Measurements from ENCODE around the gene MTA3.
"Not testable (repeated sequence)": the region's sequence is repeated elsewhere in the genome, so short reads cannot be mapped to it uniquely, and the experiment has no call there.

The MTA3 gene

GRCh38 chr2:42613281-42614064, 45.0 kb downstream of the MTA3 start:
- no peaks in the 10 kb centered on the region for H3K27me3 ChIP-seq (ENCODE audit: control insufficient read depth, insufficient read depth, low read length)
- H3K4me1 ChIP-seq = no peaks in the 10 kb centered on the region
- H2AFZ ChIP-seq = no peak overlapping the region
- H3K4me2 ChIP-seq (ENCODE audit: low read length) = no peak overlapping the region
- TF ChIP-seq CTCF (IDR thresholded peaks at IDR 0.05) = no peak
- no peak overlapping the region for H3K9ac ChIP-seq
- H3K79me2 ChIP-seq = no peaks in the 10 kb centered on the region
- no peak overlapping the region for H3K4me3 ChIP-seq (ENCODE audit: low read depth, low read length)
- H3K27ac ChIP-seq = no peak overlapping the region
- H3K36me3 ChIP-seq (ENCODE audit: control insufficient read depth, insufficient read depth, low read length) = no peaks in the 10 kb centered on the region
- H3K9me3 ChIP-seq (ENCODE audit: control insufficient read depth, low read length) = no peaks in the 10 kb centered on the region

DNA sequence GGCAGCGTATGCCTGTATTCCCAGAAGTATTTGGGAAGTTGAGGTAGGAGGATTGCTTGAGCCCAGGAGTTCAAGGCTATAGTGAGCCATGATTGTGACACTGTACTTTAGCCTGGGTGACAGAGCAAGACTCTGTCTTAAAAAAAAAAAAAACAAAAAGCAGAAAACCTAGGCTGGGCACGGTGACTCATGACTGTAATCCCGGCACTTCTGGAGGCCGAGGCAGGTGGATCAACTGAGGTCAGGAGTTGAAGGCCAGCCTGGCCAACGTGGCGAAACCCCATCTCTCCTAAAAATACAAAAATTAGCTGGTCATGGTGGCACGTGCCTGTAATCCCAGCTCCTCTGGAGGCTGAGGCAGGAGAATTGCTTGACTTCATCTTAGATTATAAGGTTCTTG, 46.4 kb downstream of the MTA3 start:
- no peak overlapping the region for H2AFZ ChIP-seq
- peaks cover 3% of the 10 kb centered on the region for H3K4me1 ChIP-seq
- no peaks in the 10 kb centered on the region for H3K36me3 ChIP-seq (ENCODE audit: control insufficient read depth, insufficient read depth, low read length)
- no peaks in the 10 kb centered on the region for H3K27me3 ChIP-seq (ENCODE audit: control insufficient read depth, insufficient read depth, low read length)
- H3K79me2 ChIP-seq = no peaks in the 10 kb centered on the region
- H3K27ac ChIP-seq = no peak overlapping the region
- no peak overlapping the region for H3K9ac ChIP-seq
- no peak overlapping the region for H3K4me2 ChIP-seq (ENCODE audit: low read length)
- no peak overlapping the region for H3K4me3 ChIP-seq (ENCODE audit: low read depth, low read length)
- TF ChIP-seq CTCF (IDR thresholded peaks at IDR 0.05) = no peak
- no peaks in the 10 kb centered on the region for H3K9me3 ChIP-seq (ENCODE audit: control insufficient read depth, low read length)

DNA sequence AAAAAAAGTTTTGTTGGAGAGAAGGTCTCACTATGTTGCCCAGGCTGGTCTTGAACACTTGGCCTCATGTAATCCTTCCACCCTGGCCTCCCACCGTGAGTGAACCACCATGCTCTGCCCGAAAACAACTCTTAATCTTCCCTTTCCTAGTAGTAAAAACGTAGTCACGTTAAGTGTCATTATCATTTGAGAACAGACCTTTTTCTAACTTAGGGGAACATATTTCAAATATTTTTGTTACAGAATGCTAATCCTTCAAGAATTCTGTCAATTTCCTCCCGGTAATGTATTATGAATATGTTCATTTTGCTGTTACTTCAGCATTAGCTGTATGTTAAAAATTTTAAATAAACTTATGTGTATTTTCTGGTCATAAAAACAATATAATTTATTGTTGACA, 49.7 kb downstream of the MTA3 start:
- Histone ChIP-seq H3K9me3 (ENCODE audit: control insufficient read depth, low read length) (no peaks in the 10 kb centered on the region), H3K4me2 (ENCODE audit: low read length) (no peak overlapping the region)

GRCh38 chr2:42618972-42619371, 50.5 kb downstream of the MTA3 start:
- no peak overlapping the region for H3K27ac ChIP-seq
- peaks cover 6% of the 10 kb centered on the region for H3K79me2 ChIP-seq
- no peak overlapping the region for H2AFZ ChIP-seq
- no peaks in the 10 kb centered on the region for H3K9me3 ChIP-seq (ENCODE audit: control insufficient read depth, low read length)
- no peak overlapping the region for H3K4me3 ChIP-seq (ENCODE audit: low read depth, low read length)
- peaks cover 3% of the 10 kb centered on the region for H3K4me1 ChIP-seq
- H3K36me3 ChIP-seq (ENCODE audit: control insufficient read depth, insufficient read depth, low read length) = no peaks in the 10 kb centered on the region
- no peak for TF ChIP-seq CTCF (IDR thresholded peaks at IDR 0.05)
- no peak overlapping the region for H3K9ac ChIP-seq
- no peaks in the 10 kb centered on the region for H3K27me3 ChIP-seq (ENCODE audit: control insufficient read depth, insufficient read depth, low read length)
- H3K4me2 ChIP-seq (ENCODE audit: low read length) = no peak overlapping the region

More for the DNA sequence above, 49.7 kb downstream of the MTA3 start:
- H3K4me3 ChIP-seq (ENCODE audit: low read depth, low read length) = no peak overlapping the region
- H3K4me1 ChIP-seq = peaks cover 3% of the 10 kb centered on the region
- no peaks in the 10 kb centered on the region for H3K36me3 ChIP-seq (ENCODE audit: control insufficient read depth, insufficient read depth, low read length)
- peaks cover 6% of the 10 kb centered on the region for H3K79me2 ChIP-seq
- TF ChIP-seq CTCF (IDR thresholded peaks at IDR 0.05) = no peak
- H3K27me3 ChIP-seq (ENCODE audit: control insufficient read depth, insufficient read depth, low read length) = no peaks in the 10 kb centered on the region
- H2AFZ ChIP-seq = no peak overlapping the region
- no peak overlapping the region for H3K9ac ChIP-seq
- H3K27ac ChIP-seq = no peak overlapping the region

GRCh38 chr2:42621626-42622025, 53.2 kb downstream of the MTA3 start:
- H3K36me3 ChIP-seq (ENCODE audit: control insufficient read depth, insufficient read depth, low read length); H3K9me3 ChIP-seq (ENCODE audit: control insufficient read depth, low read length); H3K4me1 ChIP-seq; H3K4me2 ChIP-seq (ENCODE audit: low read length); H2AFZ ChIP-seq; H3K4me3 ChIP-seq (ENCODE audit: low read depth, low read length); H3K27me3 ChIP-seq (ENCODE audit: control insufficient read depth, insufficient read depth, low read length); H3K79me2 ChIP-seq; H3K9ac ChIP-seq; H3K27ac ChIP-seq: not testable (repeated sequence)

Data from parathyroid adenoma (tissue), 2 donors.